IMR-90 (cell line): ENCODE data around the gene OR1E2. TPM values are rescaled to one million over a fixed set of nuclear protein-coding genes. Genes with fewer than 3 reads are reported as not detected.

Source experiments
- ATAC-seq: fragments of 200-7000 bp; cut with Tn5 transposase; 2 replicates; pipeline ENCODE4 v1.9.1; 2020; ENCODE audit warnings: low read depth, mild to moderate bottlenecking, moderate library complexity
- BruUV-seq: library from RNA; stranded (reverse); fragments of 400-500 nt; replicated peaks from 2 replicates; lab custom pipeline; 2021; lab: Mats Ljungman, UMichigan
- CTCF ChIA-PET: fragments of 300-600 bp; formaldehyde crosslinking; extraction: SDS; loops from one replicate; lab custom pipeline; 2021; ENCODE audit warnings: antibody characterized with exemption; lab: Yijun Ruan, JAX
- POLR2A ChIA-PET: fragments of 300-600 bp; sonication (Branson Sonifier 250); formaldehyde crosslinking; loops from one replicate; lab custom pipeline; 2022; ENCODE audit warnings: antibody characterized with exemption; ENCODE audit not compliant: unreplicated experiment; lab: Charles Lee
- DNase-seq: peaks from one replicate; pipeline ENCODE4 v3.0.0; 2013
- H2AFZ ChIP-seq: replicated peaks from 2 replicates; pipeline ENCODE3; 2013; ENCODE audit warnings: low read length, mild to moderate bottlenecking; ENCODE audit not compliant: poor library complexity
- H2AK5ac ChIP-seq: 2 replicates; pipeline ENCODE4 v1.6.1; 2013; ENCODE audit warnings: low read depth, low read length, inconsistent platforms
- H2AK9ac ChIP-seq: replicated peaks from 2 replicates; pipeline ENCODE3; 2013; ENCODE audit warnings: mild to moderate bottlenecking, low read depth, low read length, moderate library complexity; ENCODE audit not compliant: poor library complexity
- H2BK120ac ChIP-seq: 2 replicates; pipeline ENCODE4 v1.6.1; 2013; ENCODE audit warnings: low read depth, low read length, inconsistent platforms
- H2BK15ac ChIP-seq: 3 replicates; pipeline ENCODE4 v1.6.1; 2013; ENCODE audit warnings: low read depth, low read length, inconsistent platforms
- H2BK20ac ChIP-seq: 2 replicates; pipeline ENCODE4 v1.6.1; 2013; ENCODE audit warnings: low read depth, mild to moderate bottlenecking, inconsistent platforms, low read length, moderate library complexity
- H2BK5ac ChIP-seq: 2 replicates; pipeline ENCODE4 v1.6.1; 2013; ENCODE audit warnings: mild to moderate bottlenecking, low read depth, low read length, inconsistent platforms; ENCODE audit not compliant: poor library complexity, severe bottlenecking
- H3K14ac ChIP-seq: replicated peaks from 2 replicates; pipeline ENCODE4 v1.6.1; 2013; ENCODE audit warnings: low read depth, low read length, inconsistent platforms
- H3K18ac ChIP-seq: 2 replicates; pipeline ENCODE4 v1.6.1; 2013; ENCODE audit warnings: low read depth, low read length, control low read depth
- H3K23ac ChIP-seq: 2 replicates; pipeline ENCODE4 v1.6.1; 2013; ENCODE audit warnings: low read depth, low read length, inconsistent platforms
- H3K27ac ChIP-seq: 2 replicates; pipeline ENCODE4 v1.5.1; 2013; ENCODE audit warnings: mild to moderate bottlenecking, control low read depth, low read length; ENCODE audit not compliant: insufficient read depth
- H3K27me3 ChIP-seq: 2 replicates; pipeline ENCODE4 v1.6.1; 2013; ENCODE audit warnings: low read length; ENCODE audit not compliant: control insufficient read depth, insufficient read depth
- H3K36me3 ChIP-seq: 2 replicates; pipeline ENCODE4 v1.6.1; 2013; ENCODE audit warnings: low read length, mixed read lengths; ENCODE audit not compliant: control insufficient read depth, insufficient read depth
- H3K4ac ChIP-seq: 2 replicates; pipeline ENCODE4 v1.6.1; 2013; ENCODE audit warnings: low read depth, low read length, inconsistent platforms
- H3K4me1 ChIP-seq: 2 replicates; pipeline ENCODE4 v1.6.1; 2013; ENCODE audit warnings: low read length, mixed read lengths; ENCODE audit not compliant: control insufficient read depth, insufficient read depth
- H3K4me2 ChIP-seq: 2 replicates; pipeline ENCODE4 v1.6.1; 2013; ENCODE audit warnings: low read depth, mild to moderate bottlenecking, control low read depth, low read length, moderate library complexity
- H3K4me3 ChIP-seq: 2 replicates; pipeline ENCODE4 v1.5.1; 2013; ENCODE audit warnings: low read depth, mild to moderate bottlenecking, control low read depth, low read length, moderate library complexity; ENCODE audit not compliant: insufficient read depth
- H3K56ac ChIP-seq: 2 replicates; pipeline ENCODE4 v1.6.1; 2013; ENCODE audit warnings: low read length, inconsistent platforms; ENCODE audit not compliant: insufficient read depth; ENCODE audit errors: extremely low read depth
- H3K79me1 ChIP-seq, 2 experiments: 2 replicates each; pipeline ENCODE4 v1.6.1; 2013; ENCODE audit warnings: low read length in 2 of 2, inconsistent platforms in 1 of 2, low read depth in 1 of 2
- H3K9ac ChIP-seq: 2 replicates; pipeline ENCODE4 v1.6.1; 2013; ENCODE audit warnings: low read depth, low read length, control low read depth
- H3K9me1 ChIP-seq: 2 replicates; pipeline ENCODE4 v1.6.1; 2013; ENCODE audit warnings: low read length, inconsistent platforms; ENCODE audit not compliant: insufficient read depth
- H3K9me3 ChIP-seq: 2 replicates; pipeline ENCODE4 v1.6.1; 2013; ENCODE audit warnings: low read length; ENCODE audit not compliant: control insufficient read depth, insufficient read depth
- H4K20me1 ChIP-seq: 2 replicates; pipeline ENCODE4 v1.6.1; 2013; ENCODE audit warnings: low read length, inconsistent platforms; ENCODE audit not compliant: insufficient read depth
- H4K5ac ChIP-seq: 2 replicates; pipeline ENCODE4 v1.6.1; 2013; ENCODE audit warnings: mild to moderate bottlenecking, low read depth, low read length, control low read depth
- H4K8ac ChIP-seq, 2 experiments: 2 replicates each; pipeline ENCODE4 v1.6.1; 2013; ENCODE audit warnings: low read depth in 2 of 2, low read length in 2 of 2, control low read depth in 1 of 2, inconsistent platforms in 1 of 2
- H4K91ac ChIP-seq: 2 replicates; pipeline ENCODE4 v1.6.1; 2013; ENCODE audit warnings: low read depth, low read length, inconsistent platforms; ENCODE audit not compliant: insufficient read depth
- CEBPB ChIP-seq: IDR thresholded peaks from 2 replicates; pipeline ENCODE4 v1.6.1; 2012; ENCODE audit warnings: low read depth, low read length, improper control_type of control experiment
- CHD1 ChIP-seq: IDR thresholded peaks from 2 replicates; pipeline ENCODE4 v1.6.1; 2012; ENCODE audit warnings: low read depth, low read length, improper control_type of control experiment
- CTCF ChIP-seq: conservative IDR thresholded peaks from 2 replicates; pipeline ENCODE4 v1.5.1; 2012; ENCODE audit warnings: mild to moderate bottlenecking, low read depth, low read length, improper control_type of control experiment
- FOS ChIP-seq: fragments of 150-350 bp; IDR thresholded peaks from 2 replicates; pipeline ENCODE4 v1.6.1; 2016; ENCODE audit warnings: low read depth, low read length
- MAFK ChIP-seq: IDR thresholded peaks from 2 replicates; pipeline ENCODE4 v1.6.1; 2012; ENCODE audit warnings: low read depth, low read length, improper control_type of control experiment
- MAZ ChIP-seq: IDR thresholded peaks from 2 replicates; pipeline ENCODE4 v1.6.1; 2012; ENCODE audit warnings: low read depth, mild to moderate bottlenecking, low read length, improper control_type of control experiment, moderate library complexity, borderline replicate concordance
- MXI1 ChIP-seq: IDR thresholded peaks from 2 replicates; pipeline ENCODE4 v1.6.1; 2012; ENCODE audit warnings: low read depth, mild to moderate bottlenecking, low read length, moderate library complexity, borderline replicate concordance
- NFE2L2 ChIP-seq: fragments of 150-350 bp; IDR thresholded peaks from 2 replicates; pipeline ENCODE4 v1.6.1; 2016; ENCODE audit warnings: low read depth, mild to moderate bottlenecking, low read length
- POLR2A ChIP-seq: IDR thresholded peaks from 2 replicates; pipeline ENCODE4 v1.6.1; 2012; ENCODE audit warnings: mild to moderate bottlenecking, low read depth, low read length
- RAD21 ChIP-seq: IDR thresholded peaks from 2 replicates; pipeline ENCODE4 v1.6.1; 2012; ENCODE audit warnings: low read length, improper control_type of control experiment
- RFX5 ChIP-seq: IDR thresholded peaks from 2 replicates; pipeline ENCODE4 v1.8.0; 2012; ENCODE audit warnings: low read depth, mild to moderate bottlenecking, low read length, moderate library complexity
- SMC3 ChIP-seq: fragments of 150-350 bp; IDR thresholded peaks from 2 replicates; pipeline ENCODE4 v1.6.1; 2016; ENCODE audit warnings: low read depth, mild to moderate bottlenecking, antibody characterized with exemption, low read length, moderate library complexity
- WGBS, 2 experiments: methylation state at CpG; one replicate each; pipeline versions ENCODE4 v1.1.5 to v1.1.7; 2013; ENCODE audit warnings: missing lambda C conversion rate in 2 of 2; ENCODE audit not compliant: insufficient read length in 1 of 2; ENCODE audit errors: extremely low coverage in 2 of 2; 5-methylcytosine and 5-hydroxymethylcytosine counted together
- dilution Hi-C: fragments of 300-500 bp; cut with HindIII; formaldehyde crosslinking; loops from one replicate; pipeline ENCODE4 v1.14.3; 2018; ENCODE audit warnings: low sequenced_read_pairs; ENCODE audit not compliant: unreplicated experiment
- in situ Hi-C: fragments of 300-500 bp; cut with MboI; formaldehyde crosslinking; loops from 3 replicates; pipeline ENCODE4 v1.14.3; 2019; ENCODE audit warnings: low sequenced_read_pairs, inconsistent platforms, mixed read lengths
- intact Hi-C: fragments of 100-400 bp; cut with micrococcal nuclease; formaldehyde crosslinking; loops from 2 replicates; pipeline ENCODE4 v1.10.0; 2022
- polyA plus RNA-seq, 3 experiments: library from polyadenylated mRNA; depleted of rRNA; stranded (reverse); fragments of >200 nt; gene quantifications; 2 replicates each; pipeline ENCODE4 v1.2.3, GENCODE V29; 2012; ENCODE audit warnings: low replicate concordance in 1 of 3
- total RNA-seq: library from RNA; depleted of rRNA; stranded (reverse); fragments of >200 nt; gene quantifications from 2 replicates; pipeline ENCODE4 v1.2.3, GENCODE V29; 2012
- TF ChIP-seq, protein P1 (sequence below): fragments of 150-350 bp; IDR thresholded peaks from 2 replicates; pipeline ENCODE4 v1.6.1; 2017; ENCODE audit warnings: mild to moderate bottlenecking, antibody characterized with exemption, low read length, low read depth

The OR1E2 gene
- total and polyA plus RNA-seq, 2 of the 4 experiments (the other 2 are of a cell fraction): not detected

DNA sequence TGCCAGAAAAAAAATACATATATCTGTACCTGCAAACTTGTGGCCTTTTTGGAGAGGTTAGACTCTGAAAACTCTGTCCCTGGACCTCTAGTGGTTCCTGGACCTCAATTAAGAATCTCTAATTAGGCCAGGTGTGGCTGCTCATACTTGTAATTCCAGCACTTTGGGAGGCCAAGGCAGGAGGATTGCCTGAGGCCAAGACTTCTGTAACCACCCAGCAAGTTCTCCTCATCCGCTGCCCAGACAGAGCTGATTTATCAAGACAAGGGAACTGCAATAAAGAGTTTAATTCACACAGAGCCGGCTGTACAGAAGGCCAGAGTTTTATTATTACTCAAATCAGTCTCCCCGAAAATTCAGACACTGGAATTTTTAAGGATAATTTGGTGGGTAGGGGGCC is 46.3 kb upstream of the OR1E2 start:
- Histone ChIP-seq H3K79me1 (no peaks in the 10 kb centered on the region), H4K8ac (no peak overlapping the region), H4K5ac (no peak overlapping the region), H3K27ac (no peak overlapping the region), H3K56ac (no peak overlapping the region), H3K4me2 (no peak overlapping the region), H3K23ac (no peak overlapping the region), H4K20me1 (no peaks in the 10 kb centered on the region), H3K9me3 (no peaks in the 10 kb centered on the region), H3K14ac (no peak overlapping the region), H2BK20ac (no peak overlapping the region), H2AK5ac (no peak overlapping the region), H2AK9ac (no peak overlapping the region), H3K18ac (no peak overlapping the region), H3K27me3 (peaks cover 2% of the 10 kb centered on the region; the same call in 1 of the 2 replicates), H4K91ac (no peak overlapping the region), H3K4me1 (no peaks in the 10 kb centered on the region), H2BK5ac (no peak overlapping the region), H2AFZ (no peak overlapping the region), H2BK15ac (no peak overlapping the region), H3K4me3 (no peak overlapping the region), H3K9ac (no peak overlapping the region), H3K36me3 (no peaks in the 10 kb centered on the region), H3K9me1 (no peaks in the 10 kb centered on the region), H2BK120ac (no peak overlapping the region), H3K4ac (no peak overlapping the region)
- no peak for ATAC-seq
- no CpG with 5 or more reads among the region's 3 CpGs for WGBS, 2 experiments
- intact Hi-C loops: no loop called here
- POLR2A ChIA-PET: no interaction called here
- CTCF ChIA-PET: no interaction called here
- BruUV-seq: no TSS peak
- dilution Hi-C loops: no loop called here
- DNase-seq: no peak
- no peak for TF ChIP-seq MAFK
- no peak for TF ChIP-seq MXI1
- TF ChIP-seq, protein P1, sequence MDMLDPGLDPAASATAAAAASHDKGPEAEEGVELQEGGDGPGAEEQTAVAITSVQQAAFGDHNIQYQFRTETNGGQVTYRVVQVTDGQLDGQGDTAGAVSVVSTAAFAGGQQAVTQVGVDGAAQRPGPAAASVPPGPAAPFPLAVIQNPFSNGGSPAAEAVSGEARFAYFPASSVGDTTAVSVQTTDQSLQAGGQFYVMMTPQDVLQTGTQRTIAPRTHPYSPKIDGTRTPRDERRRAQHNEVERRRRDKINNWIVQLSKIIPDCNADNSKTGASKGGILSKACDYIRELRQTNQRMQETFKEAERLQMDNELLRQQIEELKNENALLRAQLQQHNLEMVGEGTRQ: no peak
- TF ChIP-seq MAZ: no peak
- no peak for TF ChIP-seq SMC3
- TF ChIP-seq FOS: no peak
- no peak for TF ChIP-seq RFX5
- TF ChIP-seq NFE2L2: no peak
- TF ChIP-seq CEBPB: no peak
- TF ChIP-seq CTCF: no peak
- TF ChIP-seq RAD21: no peak
- no peak for TF ChIP-seq CHD1
- no peak for TF ChIP-seq POLR2A
- in situ Hi-C loops: no loop called here
